GM04504 (cell line): ENCODE data around the gene PKIB.
"Not testable (repeated sequence)": the region's sequence is repeated elsewhere in the genome, so short reads cannot be mapped to it uniquely, and the experiment has no call there.

Experiments used
- DNase-seq: peaks from one replicate; pipeline ENCODE4 v3.0.0-alpha.2; 2012; ENCODE audit warnings: low read depth

PKIB gene

GRCh38 chr6:122620902-122621301 lies 10.7 kb downstream of the PKIB start:
- DNase-seq = no peak

DNA sequence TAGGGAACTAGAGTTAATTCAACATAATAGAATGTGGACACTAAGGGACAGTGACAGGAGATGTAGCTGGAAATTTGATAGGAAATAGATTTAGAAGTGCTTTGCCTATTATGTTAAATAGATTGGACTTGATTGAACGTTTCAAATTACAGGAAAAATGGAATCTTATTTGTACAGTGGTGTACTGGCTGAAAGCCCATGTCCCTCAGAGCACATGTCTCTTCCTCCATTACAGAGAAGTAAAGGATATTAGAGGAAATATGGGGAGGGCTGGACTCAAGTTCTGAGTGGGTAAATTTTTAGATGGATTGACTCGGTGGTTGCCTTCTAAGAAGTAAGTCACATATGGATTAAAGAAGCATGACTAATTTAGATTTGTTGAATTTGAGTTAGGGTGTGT lies 11.4 kb downstream of the PKIB start:
- no peak for DNase-seq

GRCh38 chr6:122622479-122622878 lies 12.3 kb downstream of the PKIB start:
- DNase-seq = no peak

DNA sequence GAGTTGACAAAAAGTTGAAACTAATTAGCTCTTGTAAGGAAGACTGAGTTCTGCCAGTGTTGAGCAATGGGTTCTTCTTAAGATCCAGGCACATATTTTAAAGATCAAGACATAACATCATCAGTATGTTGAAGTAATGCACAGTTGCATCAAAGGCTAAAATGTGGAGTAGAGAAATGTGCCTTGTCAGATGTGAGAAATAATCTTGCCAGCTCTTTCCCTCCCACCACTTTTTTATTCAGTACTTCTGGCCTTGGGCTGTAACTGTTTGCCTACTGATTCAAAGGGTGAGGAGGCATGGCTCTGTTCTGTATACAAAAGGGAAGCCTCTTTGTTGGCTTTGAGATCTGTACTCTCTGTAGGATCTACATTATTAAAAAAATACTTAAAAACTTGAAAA lies 13.1 kb downstream of the PKIB start:
- no peak for DNase-seq

DNA sequence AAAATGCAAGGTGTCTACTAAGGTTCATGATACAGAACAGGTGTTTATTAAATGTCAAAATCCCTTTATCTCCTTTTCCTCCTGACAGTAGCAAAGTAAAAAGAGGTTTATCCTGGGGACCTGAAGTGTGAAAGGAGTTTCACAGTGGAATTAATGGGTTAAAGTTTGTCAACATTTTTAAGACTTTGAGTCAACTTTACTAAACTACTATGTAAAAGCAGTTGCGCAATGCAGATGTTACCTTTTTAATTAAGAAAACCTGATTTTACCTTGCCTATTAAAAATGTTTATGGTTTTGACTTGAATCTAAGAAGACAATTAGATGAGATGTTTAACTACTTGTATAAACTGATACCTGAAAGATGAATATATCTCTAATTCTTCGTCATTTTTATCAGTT lies 14.6 kb downstream of the PKIB start:
- no peak for DNase-seq

- no peak for DNase-seq
These were observed 18.5 kb downstream of the PKIB start for GRCh38 chr6:122628714-122629113.

GRCh38 chr6:122631571-122632249 lies 21.5 kb downstream of the PKIB start:
- DNase-seq = no peak

DNA sequence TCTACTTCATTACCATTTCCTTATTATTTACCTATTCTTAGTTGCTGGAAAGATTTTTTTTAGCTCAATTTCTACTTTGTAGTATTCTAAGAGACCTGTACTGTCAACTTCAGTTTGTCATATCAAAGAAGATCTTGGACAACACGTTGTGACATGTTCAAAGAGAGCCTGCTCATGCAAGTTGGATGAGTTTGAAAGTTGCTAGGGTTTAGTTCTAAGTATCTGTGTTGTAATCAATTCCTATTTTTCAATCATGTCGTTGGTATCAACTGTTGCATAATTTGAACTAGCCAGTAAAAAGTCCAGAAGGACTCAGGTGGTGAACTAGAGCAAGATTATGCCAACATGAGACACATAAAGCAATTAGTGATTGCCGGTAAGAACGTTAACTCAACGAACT lies 30.2 kb downstream of the PKIB start:
- DNase-seq = no peak

GRCh38 chr6:122641819-122642218 lies 31.6 kb downstream of the PKIB start:
- no peak for DNase-seq

DNA sequence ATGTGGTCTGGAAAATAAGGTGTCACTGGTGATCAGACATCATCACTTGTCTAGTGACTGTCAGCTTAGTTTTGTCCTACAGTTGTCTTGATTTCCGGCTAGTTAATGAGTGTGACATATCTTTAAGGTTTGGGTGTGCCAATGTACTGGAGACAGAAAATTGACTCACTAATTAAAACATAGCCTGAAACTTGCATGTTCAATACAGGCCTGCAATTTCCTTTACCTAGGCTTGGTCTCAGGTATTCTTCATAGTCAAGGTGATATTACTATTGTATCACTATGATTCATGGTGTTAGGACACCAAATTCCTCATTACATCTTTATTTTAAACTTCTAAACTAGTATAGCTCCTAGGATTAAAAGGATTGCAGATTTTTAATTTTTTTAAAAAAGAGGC lies 32.4 kb downstream of the PKIB start:
- not testable (repeated sequence) for DNase-seq

DNA sequence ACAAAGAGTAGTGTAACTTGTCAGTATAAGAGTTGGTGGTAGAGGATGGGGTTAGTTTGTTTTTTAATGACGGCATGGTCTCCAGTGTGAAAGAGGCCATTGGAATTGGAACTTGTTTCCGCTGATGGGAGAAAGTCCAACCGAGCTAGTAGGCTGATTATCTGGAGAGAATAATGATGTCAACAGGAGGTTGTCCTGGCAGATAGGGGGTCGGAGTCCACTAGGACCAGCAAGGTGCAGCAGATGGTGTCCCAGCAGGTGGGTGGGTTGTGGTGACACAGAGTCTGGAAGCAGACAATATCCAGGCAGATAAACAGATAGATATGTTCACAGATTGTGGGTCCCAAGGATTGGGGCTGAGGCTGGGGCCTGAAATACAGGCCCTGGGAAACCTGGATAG lies 35.1 kb downstream of the PKIB start:
- DNase-seq = no peak

DNA sequence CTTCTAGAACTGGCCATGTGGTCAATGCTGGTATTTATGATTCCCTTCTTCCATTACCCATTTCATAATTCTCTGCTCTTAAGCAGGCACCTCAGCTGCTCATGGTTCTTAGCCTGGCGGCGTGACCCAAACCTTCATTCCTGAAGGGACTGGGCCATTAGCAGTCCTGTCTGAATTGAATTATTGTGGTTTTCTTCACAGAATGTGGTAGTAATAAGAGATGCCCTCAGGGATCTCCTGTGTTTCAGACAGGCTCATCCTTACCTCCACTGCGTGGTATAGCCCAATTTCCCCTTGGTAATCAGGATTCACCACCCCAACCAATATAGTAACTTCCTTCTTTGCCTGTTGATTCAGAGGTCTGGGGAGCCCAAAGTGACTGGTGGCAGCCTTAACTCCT lies 37.6 kb downstream of the PKIB start:
- no peak for DNase-seq

DNA sequence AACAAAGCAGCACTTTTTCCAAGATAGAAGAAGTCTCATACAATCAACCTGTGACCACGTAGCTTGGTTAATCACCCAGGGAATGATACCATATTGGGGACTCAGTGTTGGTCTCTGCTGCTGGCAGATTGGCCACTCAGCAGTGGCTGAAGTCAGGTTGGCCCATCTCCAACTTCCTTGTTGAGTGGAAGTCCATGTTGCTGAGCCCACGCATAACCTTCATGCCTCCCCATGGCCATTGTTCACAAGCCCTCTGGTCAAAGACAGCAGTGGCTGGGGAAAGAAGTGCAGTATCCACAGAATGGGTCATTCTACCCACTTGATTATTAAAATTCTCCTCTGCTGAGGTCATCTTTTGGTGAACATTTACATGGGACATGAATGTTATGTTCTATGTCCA lies 38.5 kb downstream of the PKIB start:
- DNase-seq = no peak

- no peak for DNase-seq
These were observed 39.5 kb downstream of the PKIB start for GRCh38 chr6:122649701-122650100.

GRCh38 chr6:122650403-122650802 lies 40.2 kb downstream of the PKIB start:
- DNase-seq = no peak

DNA sequence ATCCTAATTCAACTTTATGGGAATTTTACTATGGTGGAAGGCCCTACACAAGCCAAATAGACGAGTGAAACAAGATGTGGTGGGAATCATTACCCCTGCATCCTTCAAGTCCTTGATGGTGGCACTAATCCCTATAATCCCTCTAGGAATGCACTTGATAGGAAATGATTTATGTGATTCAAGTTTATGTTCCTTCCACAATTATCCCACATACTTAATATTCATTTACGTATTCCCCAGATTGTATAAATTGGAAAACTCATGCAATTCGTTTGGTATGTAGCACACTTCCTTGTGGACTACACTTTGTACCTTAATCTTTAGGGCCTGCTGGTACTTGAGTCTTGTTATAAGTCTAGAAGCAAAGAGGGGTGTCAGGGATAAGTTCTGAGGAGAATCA lies 40.8 kb downstream of the PKIB start:
- DNase-seq = no peak

DNA sequence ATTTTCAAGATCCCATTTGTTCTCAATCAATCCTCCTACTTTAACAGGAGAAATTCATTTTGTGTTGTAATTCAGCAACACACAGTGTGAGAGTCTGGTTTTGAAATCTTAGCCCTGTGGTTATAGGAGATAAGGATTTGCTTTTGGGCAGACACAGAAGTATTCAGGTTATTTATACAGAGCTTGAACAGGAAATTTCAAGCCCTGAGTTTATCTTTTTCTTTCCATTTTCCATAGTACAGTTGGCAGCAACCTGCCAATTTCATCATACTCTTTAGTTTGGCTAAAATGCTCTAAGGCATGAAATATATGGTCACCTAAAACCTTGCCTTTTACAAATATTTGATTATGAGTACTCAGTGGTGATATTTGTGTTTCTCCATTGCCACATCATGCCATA lies 41.4 kb downstream of the PKIB start:
- DNase-seq = no peak

GRCh38 chr6:122652431-122652830 lies 42.2 kb downstream of the PKIB start:
- DNase-seq = no peak

DNA sequence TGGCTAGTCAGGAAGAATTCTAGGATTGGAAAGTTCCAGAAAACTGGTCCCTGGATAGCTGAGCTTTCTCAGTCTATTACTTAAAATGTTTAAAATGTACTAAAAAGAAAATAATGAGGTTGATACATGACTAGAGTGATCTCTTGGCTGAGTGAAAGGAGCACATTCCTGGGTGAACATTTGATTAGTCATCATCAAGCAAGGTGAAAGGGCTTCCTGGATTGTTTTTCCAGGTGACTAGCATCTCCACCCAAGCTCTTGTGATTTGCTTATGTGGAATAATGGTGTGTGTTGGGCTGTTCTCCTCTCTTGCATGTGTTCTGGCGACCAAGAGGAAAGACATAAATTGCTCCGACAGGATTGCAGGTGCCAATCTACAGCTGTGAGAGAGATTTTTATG lies 42.9 kb downstream of the PKIB start:
- no peak for DNase-seq

GRCh38 chr6:122654012-122654411 lies 43.8 kb downstream of the PKIB start:
- DNase-seq = no peak

GRCh38 chr6:122657601-122658000 lies 47.4 kb downstream of the PKIB start:
- DNase-seq = no peak

DNA sequence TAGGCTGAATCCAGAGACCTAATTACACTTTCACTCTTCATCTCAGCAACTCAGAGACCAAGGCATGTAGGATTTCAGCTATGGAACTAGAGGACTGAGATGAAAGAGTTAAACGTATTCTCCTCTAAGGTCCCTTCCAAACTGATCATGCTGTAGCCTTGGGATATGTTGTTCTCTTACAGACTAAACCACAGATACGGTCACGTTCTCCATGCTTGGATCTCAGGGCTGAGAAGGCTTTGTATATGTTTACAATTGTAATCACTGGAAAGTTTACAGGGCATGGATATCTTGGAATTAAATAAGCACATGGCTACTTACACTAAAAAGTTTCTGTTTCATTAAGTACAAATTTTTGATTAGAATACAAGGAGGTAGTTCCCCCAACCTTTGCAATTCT lies 50.1 kb downstream of the PKIB start:
- no peak for DNase-seq

DNA sequence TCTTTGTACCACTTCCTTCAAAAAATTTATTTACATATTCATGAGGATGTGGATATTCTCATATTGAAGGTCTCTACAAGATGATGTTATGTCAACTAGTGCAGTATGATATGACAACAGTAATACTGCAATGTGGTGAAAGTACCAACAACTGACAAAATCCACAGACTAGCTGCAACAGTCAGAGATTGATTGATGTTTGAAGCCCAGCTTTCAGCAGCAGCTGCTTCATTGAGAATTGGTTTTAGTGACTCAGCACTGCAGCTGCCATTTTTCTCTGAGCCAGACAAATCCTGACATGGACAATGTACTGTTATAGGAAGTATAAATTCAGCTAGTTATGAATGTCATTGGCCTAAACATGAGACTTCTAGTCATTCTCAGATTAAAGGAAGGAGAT lies 53.8 kb downstream of the PKIB start:
- DNase-seq = no peak

GRCh38 chr6:122665929-122666328 lies 55.7 kb downstream of the PKIB start:
- DNase-seq = no peak

DNA sequence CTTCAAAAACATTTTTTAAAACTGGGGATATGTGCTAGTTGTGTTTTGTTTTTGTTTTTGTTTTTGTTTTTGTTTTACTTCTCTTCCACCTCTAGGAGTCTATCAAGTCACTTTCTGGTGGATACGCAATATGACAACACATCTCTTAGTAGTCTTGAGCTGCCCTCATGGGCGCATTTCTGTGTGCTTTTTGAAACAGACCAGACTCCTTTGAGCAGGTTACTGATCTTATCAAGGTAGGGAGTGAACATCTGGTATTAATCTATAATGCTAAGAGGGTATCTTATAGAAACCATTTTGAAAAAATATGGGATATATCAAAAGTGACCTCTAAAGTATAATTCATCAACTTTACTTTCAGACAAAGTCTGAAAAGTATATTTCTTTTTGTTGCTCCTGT lies 56.2 kb downstream of the PKIB start:
- no peak for DNase-seq
